ENCODE measurements around the gene ACTL10. TPM values are rescaled to one million over a fixed set of nuclear protein-coding genes. Genes with fewer than 3 reads are reported as not detected.

Gene ACTL10
- total and polyA plus RNA-seq, 2 donors (not counting 1 experiment from before 2014, with no cell fraction given), result 1.2 to 6.3 TPM

DNA sequence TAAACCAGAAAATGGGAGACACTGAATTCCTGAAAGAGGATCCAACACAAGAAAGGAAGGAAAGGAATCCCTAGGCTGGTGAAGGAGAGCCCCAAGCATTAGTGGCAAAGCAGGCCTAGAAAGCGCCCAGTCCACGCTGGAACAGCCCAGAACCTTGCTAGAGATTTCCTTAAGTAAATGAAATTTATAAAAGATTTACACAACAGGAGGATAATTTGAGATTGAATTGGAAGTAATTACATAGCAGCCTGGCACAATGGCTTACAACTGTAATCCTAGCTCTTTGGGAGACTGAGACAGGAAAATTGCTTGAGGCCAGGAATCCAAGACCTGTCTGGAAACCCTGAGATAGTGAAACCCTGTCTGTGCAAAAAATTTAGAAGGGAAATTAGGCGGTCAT, 31.4 kb upstream of the ACTL10 start:
- Histone ChIP-seq H3K4me1 (ENCODE audit: control insufficient read depth in 2 of 2, insufficient read depth in 2 of 2, low read length in 2 of 2) (no peaks in the 10 kb centered on the region), H3K79me2 (ENCODE audit: control insufficient read depth, insufficient read depth, low read length) (no peaks in the 10 kb centered on the region), H3K9ac (ENCODE audit: low read length) (no peak overlapping the region), H3K27me3 (replicated peaks in 1 of 4; ENCODE audit: control extremely low read depth in 1 of 4, control insufficient read depth in 3 of 4, insufficient read depth in 4 of 4, low read length in 3 of 4) (no peaks in the 10 kb centered on the region), H3K9me3 (ENCODE audit: control extremely low read depth in 1 of 3, control insufficient read depth in 2 of 3, insufficient read depth in 1 of 3, low read length in 2 of 3) (no peaks in the 10 kb centered on the region), H2AFZ (ENCODE audit: insufficient read depth, low read depth, low read length, poor library complexity, severe bottlenecking) (no peak overlapping the region), H3K27ac (ENCODE audit: low read length in 2 of 2) (no peak overlapping the region), H4K20me1 (ENCODE audit: control insufficient read depth, insufficient read depth, low read length, poor library complexity, severe bottlenecking) (no peaks in the 10 kb centered on the region), H3K4me2 (replicated peaks; ENCODE audit: low read depth, low read length, poor library complexity, severe bottlenecking) (no peak overlapping the region), H3K4me3 (ENCODE audit: control extremely low read depth in 1 of 5, extremely low read depth in 1 of 5, insufficient read depth in 1 of 5, low read depth in 2 of 5, low read length in 4 of 5) (no peak overlapping the region), H3K36me3 (replicated peaks in 1 of 2; ENCODE audit: control extremely low read depth in 1 of 2, control insufficient read depth in 1 of 2, extremely low read depth in 1 of 2, insufficient read depth in 2 of 2, low read length in 1 of 2) (peaks cover 0 to 39% of the 10 kb centered on the region in 2 experiments)
- intact Hi-C loops (cut with micrococcal nuclease), result no loop called here
- WGBS (ENCODE audit: insufficient coverage), result 100% methylated on average over 1 of the region's 3 CpGs
- H3K9me3 Mint-ChIP-seq (ENCODE audit: insufficient read depth), result no peaks in the 10 kb centered on the region
- POLR2A ChIA-PET, result no interaction called here
- H3K27me3 Mint-ChIP-seq, result no peaks in the 10 kb centered on the region
- no peak overlapping the region for H3K4me3 Mint-ChIP-seq
- CTCF ChIA-PET, result interaction anchor here (0.6 kb wide), 1 partner anchor 119 kb away, joined by 4 read pairs; no protein-coding TSS in a partner anchor
- no peak overlapping the region for H3K27ac Mint-ChIP-seq
- DNase-seq (no peak), ATAC-seq (ENCODE audit: low read depth) (no peak)
- TF ChIP-seq, protein P1, sequence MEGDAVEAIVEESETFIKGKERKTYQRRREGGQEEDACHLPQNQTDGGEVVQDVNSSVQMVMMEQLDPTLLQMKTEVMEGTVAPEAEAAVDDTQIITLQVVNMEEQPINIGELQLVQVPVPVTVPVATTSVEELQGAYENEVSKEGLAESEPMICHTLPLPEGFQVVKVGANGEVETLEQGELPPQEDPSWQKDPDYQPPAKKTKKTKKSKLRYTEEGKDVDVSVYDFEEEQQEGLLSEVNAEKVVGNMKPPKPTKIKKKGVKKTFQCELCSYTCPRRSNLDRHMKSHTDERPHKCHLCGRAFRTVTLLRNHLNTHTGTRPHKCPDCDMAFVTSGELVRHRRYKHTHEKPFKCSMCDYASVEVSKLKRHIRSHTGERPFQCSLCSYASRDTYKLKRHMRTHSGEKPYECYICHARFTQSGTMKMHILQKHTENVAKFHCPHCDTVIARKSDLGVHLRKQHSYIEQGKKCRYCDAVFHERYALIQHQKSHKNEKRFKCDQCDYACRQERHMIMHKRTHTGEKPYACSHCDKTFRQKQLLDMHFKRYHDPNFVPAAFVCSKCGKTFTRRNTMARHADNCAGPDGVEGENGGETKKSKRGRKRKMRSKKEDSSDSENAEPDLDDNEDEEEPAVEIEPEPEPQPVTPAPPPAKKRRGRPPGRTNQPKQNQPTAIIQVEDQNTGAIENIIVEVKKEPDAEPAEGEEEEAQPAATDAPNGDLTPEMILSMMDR (IDR thresholded peaks at IDR 0.05), result no peak
- TF ChIP-seq EZH2 (IDR thresholded peaks at IDR 0.05; ENCODE audit: borderline replicate concordance, insufficient read depth, low read depth, low read length, poor library complexity, severe bottlenecking), result no peak
- H3K4me1 Mint-ChIP-seq, result no peaks in the 10 kb centered on the region

DNA sequence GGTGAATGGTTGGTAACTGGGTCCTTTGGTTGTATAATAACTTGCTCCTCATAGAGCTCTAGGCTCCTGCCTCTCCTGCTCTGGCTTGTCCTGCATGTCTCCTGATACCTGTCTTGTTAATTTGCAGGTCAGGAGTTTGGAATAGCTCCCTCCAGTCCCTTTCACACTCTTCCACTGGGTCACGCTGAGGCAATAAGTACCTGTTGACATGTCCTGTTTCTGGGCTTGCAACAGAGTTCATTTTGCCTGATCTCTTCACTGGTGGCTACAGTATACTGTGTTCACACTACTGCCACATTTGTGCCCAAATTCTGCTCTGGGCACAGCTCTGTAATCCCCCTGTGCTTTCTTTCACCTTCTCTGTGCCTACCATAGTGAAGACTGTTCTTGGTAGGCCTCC, 30.0 kb upstream of the ACTL10 start:
- intact Hi-C loops (cut with micrococcal nuclease), result no loop called here
- Mint-ChIP-seq H3K4me1 (no peaks in the 10 kb centered on the region), H3K27ac (no peak overlapping the region), H3K4me3 (no peak overlapping the region), H3K27me3 (no peaks in the 10 kb centered on the region), H3K9me3 (ENCODE audit: insufficient read depth) (no peaks in the 10 kb centered on the region)
- CTCF ChIA-PET, result interaction anchor here (0.7 kb wide), 1 partner anchor 20 kb away, joined by 3 read pairs; no protein-coding TSS in a partner anchor
- no peaks in the 10 kb centered on the region for H4K20me1 ChIP-seq (ENCODE audit: control insufficient read depth, insufficient read depth, low read length, poor library complexity, severe bottlenecking)
- H3K9me3 ChIP-seq (ENCODE audit: control extremely low read depth in 1 of 3, control insufficient read depth in 2 of 3, insufficient read depth in 1 of 3, low read length in 2 of 3), result no peaks in the 10 kb centered on the region
- no peak overlapping the region for H3K4me3 ChIP-seq (ENCODE audit: control extremely low read depth in 1 of 5, extremely low read depth in 1 of 5, insufficient read depth in 1 of 5, low read depth in 2 of 5, low read length in 4 of 5)
- no peak overlapping the region for H3K27ac ChIP-seq (ENCODE audit: low read length in 2 of 2)
- TF ChIP-seq, protein P1 (IDR thresholded peaks at IDR 0.05), result no peak
- no peak for TF ChIP-seq EZH2 (IDR thresholded peaks at IDR 0.05; ENCODE audit: borderline replicate concordance, insufficient read depth, low read depth, low read length, poor library complexity, severe bottlenecking)
- H3K36me3 ChIP-seq (replicated peaks in 1 of 2; ENCODE audit: control extremely low read depth in 1 of 2, control insufficient read depth in 1 of 2, extremely low read depth in 1 of 2, insufficient read depth in 2 of 2, low read length in 1 of 2), result peaks cover 0 to 42% of the 10 kb centered on the region in 2 experiments
- H3K4me1 ChIP-seq (ENCODE audit: control insufficient read depth in 2 of 2, insufficient read depth in 2 of 2, low read length in 2 of 2), result no peaks in the 10 kb centered on the region
- H2AFZ ChIP-seq (ENCODE audit: insufficient read depth, low read depth, low read length, poor library complexity, severe bottlenecking), result no peak overlapping the region
- H3K4me2 ChIP-seq (replicated peaks; ENCODE audit: low read depth, low read length, poor library complexity, severe bottlenecking), result no peak overlapping the region
- POLR2A ChIA-PET, result no interaction called here
- ATAC-seq (ENCODE audit: low read depth) (no peak), DNase-seq (no peak)
- no peaks in the 10 kb centered on the region for H3K27me3 ChIP-seq (replicated peaks in 1 of 4; ENCODE audit: control extremely low read depth in 1 of 4, control insufficient read depth in 3 of 4, insufficient read depth in 4 of 4, low read length in 3 of 4)
- H3K9ac ChIP-seq (ENCODE audit: low read length), result no peak overlapping the region
- H3K79me2 ChIP-seq (ENCODE audit: control insufficient read depth, insufficient read depth, low read length), result no peaks in the 10 kb centered on the region
- 100% methylated on average over 1 of the region's 1 CpG for WGBS (ENCODE audit: insufficient coverage)
